ENCODE data around the gene ASS1.

GRCh38 chr9:130463763-130464745, 19.3 kb downstream of the ASS1 start:
- TF ChIP-seq, protein P1, sequence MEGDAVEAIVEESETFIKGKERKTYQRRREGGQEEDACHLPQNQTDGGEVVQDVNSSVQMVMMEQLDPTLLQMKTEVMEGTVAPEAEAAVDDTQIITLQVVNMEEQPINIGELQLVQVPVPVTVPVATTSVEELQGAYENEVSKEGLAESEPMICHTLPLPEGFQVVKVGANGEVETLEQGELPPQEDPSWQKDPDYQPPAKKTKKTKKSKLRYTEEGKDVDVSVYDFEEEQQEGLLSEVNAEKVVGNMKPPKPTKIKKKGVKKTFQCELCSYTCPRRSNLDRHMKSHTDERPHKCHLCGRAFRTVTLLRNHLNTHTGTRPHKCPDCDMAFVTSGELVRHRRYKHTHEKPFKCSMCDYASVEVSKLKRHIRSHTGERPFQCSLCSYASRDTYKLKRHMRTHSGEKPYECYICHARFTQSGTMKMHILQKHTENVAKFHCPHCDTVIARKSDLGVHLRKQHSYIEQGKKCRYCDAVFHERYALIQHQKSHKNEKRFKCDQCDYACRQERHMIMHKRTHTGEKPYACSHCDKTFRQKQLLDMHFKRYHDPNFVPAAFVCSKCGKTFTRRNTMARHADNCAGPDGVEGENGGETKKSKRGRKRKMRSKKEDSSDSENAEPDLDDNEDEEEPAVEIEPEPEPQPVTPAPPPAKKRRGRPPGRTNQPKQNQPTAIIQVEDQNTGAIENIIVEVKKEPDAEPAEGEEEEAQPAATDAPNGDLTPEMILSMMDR (tag by site-specific recombination; IDR thresholded peaks at IDR 0.05): no peak
- no peak for TF ChIP-seq KLF16 (tag by site-specific recombination; IDR thresholded peaks at IDR 0.05)
